HL-60 (cell line): Measurements from ENCODE around the gene CACTIN.

Experiments used
- DNase-seq, 2 experiments: peaks; one replicate each; pipeline ENCODE4 v3.0.0-alpha.2; 2010 to 2020; ENCODE audit warnings: low read depth in 1 of 2, low spot score in 1 of 2
- H3K27ac ChIP-seq: fragments of 250-450 bp; sonication (Bioruptor Pico); replicated peaks from 2 replicates; pipeline ENCODE4 v1.5.1; 2020; ENCODE audit warnings: mild to moderate bottlenecking, moderate library complexity
- H3K27me3 ChIP-seq: fragments of 250-450 bp; sonication (Bioruptor Pico); 2 replicates; pipeline ENCODE4 v1.5.1; 2021; ENCODE audit warnings: mild to moderate bottlenecking, moderate library complexity; ENCODE audit not compliant: insufficient read depth, poor library complexity, severe bottlenecking
- H3K4me3 ChIP-seq: replicated peaks from 2 replicates; pipeline ENCODE4 v1.5.1; 2011; ENCODE audit warnings: mild to moderate bottlenecking, control low read depth, low read length; ENCODE audit not compliant: insufficient read depth
- CTCF ChIP-seq: IDR thresholded peaks from one replicate; pipeline ENCODE4 v1.5.1; 2011; ENCODE audit warnings: low read length, control low read depth, inconsistent platforms; ENCODE audit not compliant: insufficient read depth
- GABPA ChIP-seq: IDR thresholded peaks from 2 replicates; pipeline ENCODE4 v1.6.1; 2012; ENCODE audit warnings: low read depth
- POLR2AphosphoS5 ChIP-seq: IDR thresholded peaks from 2 replicates; pipeline ENCODE4 v1.6.1; 2012; ENCODE audit warnings: low read depth
- SPI1 ChIP-seq: IDR thresholded peaks from 2 replicates; pipeline ENCODE4 v1.6.1; 2012; ENCODE audit warnings: low read depth, mild to moderate bottlenecking, borderline replicate concordance
- TF ChIP-seq, protein P1 (sequence below): IDR thresholded peaks from 2 replicates; pipeline ENCODE4 v1.6.1; 2012; ENCODE audit warnings: low read depth; ENCODE audit not compliant: insufficient replicate concordance

Gene CACTIN

DNA sequence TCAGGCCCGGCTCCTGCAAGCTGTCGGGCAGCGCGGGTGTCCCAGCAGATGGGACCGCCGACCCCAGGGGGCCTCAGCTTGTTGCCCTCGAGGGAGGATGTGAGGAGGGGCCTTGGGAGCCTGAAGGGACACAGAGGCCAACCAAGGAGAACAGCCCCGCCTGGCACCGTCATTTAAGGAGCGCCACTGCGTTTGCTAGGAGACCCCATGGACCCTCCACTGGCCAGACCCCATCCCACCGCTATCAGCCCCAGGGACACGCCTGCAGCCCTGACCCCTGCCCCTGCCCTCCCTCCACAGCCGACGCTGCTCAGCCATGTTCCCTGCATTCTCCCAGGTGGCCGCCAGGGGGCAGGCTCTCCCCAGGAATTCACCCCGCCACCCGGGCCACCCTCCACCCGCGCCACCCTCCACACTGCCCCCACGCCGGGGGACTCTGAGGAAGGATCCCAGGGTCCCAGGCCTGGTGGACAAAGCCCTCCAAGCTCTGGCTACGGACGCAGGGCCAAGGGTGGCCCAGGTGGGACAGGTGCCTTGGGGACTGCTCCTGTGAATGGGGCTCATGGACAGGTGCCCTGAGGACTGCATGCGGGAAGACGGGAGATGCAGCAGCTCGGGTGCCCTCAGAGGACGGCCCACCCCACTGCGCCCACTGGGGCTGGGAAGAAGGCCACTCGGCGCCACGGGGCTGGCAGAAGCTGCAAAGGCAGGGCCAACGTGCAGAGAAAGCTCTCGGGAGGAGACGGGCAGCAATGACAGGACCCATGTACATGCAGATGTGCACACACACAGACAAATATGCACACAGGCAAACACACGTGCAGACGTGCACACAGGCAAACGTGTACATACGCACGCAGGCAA is 39.3 kb upstream of the CACTIN start:
- TF ChIP-seq GABPA (no peak), SPI1 (no peak), POLR2AphosphoS5 (no peak), CTCF (peak; percentile 71)
- TF ChIP-seq, protein P1, sequence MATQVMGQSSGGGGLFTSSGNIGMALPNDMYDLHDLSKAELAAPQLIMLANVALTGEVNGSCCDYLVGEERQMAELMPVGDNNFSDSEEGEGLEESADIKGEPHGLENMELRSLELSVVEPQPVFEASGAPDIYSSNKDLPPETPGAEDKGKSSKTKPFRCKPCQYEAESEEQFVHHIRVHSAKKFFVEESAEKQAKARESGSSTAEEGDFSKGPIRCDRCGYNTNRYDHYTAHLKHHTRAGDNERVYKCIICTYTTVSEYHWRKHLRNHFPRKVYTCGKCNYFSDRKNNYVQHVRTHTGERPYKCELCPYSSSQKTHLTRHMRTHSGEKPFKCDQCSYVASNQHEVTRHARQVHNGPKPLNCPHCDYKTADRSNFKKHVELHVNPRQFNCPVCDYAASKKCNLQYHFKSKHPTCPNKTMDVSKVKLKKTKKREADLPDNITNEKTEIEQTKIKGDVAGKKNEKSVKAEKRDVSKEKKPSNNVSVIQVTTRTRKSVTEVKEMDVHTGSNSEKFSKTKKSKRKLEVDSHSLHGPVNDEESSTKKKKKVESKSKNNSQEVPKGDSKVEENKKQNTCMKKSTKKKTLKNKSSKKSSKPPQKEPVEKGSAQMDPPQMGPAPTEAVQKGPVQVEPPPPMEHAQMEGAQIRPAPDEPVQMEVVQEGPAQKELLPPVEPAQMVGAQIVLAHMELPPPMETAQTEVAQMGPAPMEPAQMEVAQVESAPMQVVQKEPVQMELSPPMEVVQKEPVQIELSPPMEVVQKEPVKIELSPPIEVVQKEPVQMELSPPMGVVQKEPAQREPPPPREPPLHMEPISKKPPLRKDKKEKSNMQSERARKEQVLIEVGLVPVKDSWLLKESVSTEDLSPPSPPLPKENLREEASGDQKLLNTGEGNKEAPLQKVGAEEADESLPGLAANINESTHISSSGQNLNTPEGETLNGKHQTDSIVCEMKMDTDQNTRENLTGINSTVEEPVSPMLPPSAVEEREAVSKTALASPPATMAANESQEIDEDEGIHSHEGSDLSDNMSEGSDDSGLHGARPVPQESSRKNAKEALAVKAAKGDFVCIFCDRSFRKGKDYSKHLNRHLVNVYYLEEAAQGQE: no peak
- peak in 1 of 2 experiments; percentile 51 for DNase-seq
- H3K4me3 ChIP-seq: no peak overlapping the region
- no peak overlapping the region for H3K27ac ChIP-seq
- no peaks in the 10 kb centered on the region for H3K27me3 ChIP-seq

- no peaks in the 10 kb centered on the region for H3K27me3 ChIP-seq
- DNase-seq: no peak
- H3K27ac ChIP-seq: no peak overlapping the region
- no peak for TF ChIP-seq SPI1
- TF ChIP-seq, protein P1: no peak
- no peak for TF ChIP-seq CTCF
- TF ChIP-seq GABPA: no peak
- no peak for TF ChIP-seq POLR2AphosphoS5
- H3K4me3 ChIP-seq: no peak overlapping the region
These were observed 38.5 kb upstream of the CACTIN start for GRCh38 chr19:3664879-3665642.

GRCh38 chr19:3663838-3664237 is 37.2 kb upstream of the CACTIN start:
- Histone ChIP-seq H3K27me3 (no peaks in the 10 kb centered on the region), H3K4me3 (no peak overlapping the region), H3K27ac (no peak overlapping the region)
- DNase-seq: no peak
- TF ChIP-seq SPI1: no peak

- Histone ChIP-seq H3K27me3 (no peaks in the 10 kb centered on the region), H3K4me3 (no peak overlapping the region), H3K27ac (no peak overlapping the region)
- TF ChIP-seq GABPA: no peak
- no peak for TF ChIP-seq POLR2AphosphoS5
- no peak for TF ChIP-seq CTCF
- TF ChIP-seq SPI1: no peak
- TF ChIP-seq, protein P1: no peak
- DNase-seq: no peak
These were observed 35.0 kb upstream of the CACTIN start for GRCh38 chr19:3661284-3662238.
